Activated T-helper 1 cell treated with anti-CD3 and anti-CD28 coated beads, Interleukin-2, amount 50 U/mL, for 16 hours (primary cell): ENCODE results near the gene DNER.
"Not testable (repeated sequence)": the region's sequence is repeated elsewhere in the genome, so short reads cannot be mapped to it uniquely, and the experiment has no call there.

Experiments
- DNase-seq, 2 donors: peaks; one replicate each; pipeline ENCODE4 v3.0.0-alpha.2; 2020; ENCODE audit warnings: low read depth in 1 of 2, low spot score in 1 of 2

Gene DNER

GRCh38 chr2:229408356-229408755 is 306.0 kb downstream of the DNER start:
- DNase-seq, result no peak

GRCh38 chr2:229407170-229407569 is 307.2 kb downstream of the DNER start:
- DNase-seq, result no peak

- no peak for DNase-seq
Measured at GRCh38 chr2:229405796-229406195, 308.6 kb downstream of the DNER start.

GRCh38 chr2:229403296-229403695 is 311.1 kb downstream of the DNER start:
- DNase-seq, result no peak

GRCh38 chr2:229401171-229401865 is 313.0 kb downstream of the DNER start:
- DNase-seq, result no peak

GRCh38 chr2:229393926-229394325 is 320.4 kb downstream of the DNER start:
- DNase-seq, result no peak

- no peak for DNase-seq
Measured at GRCh38 chr2:229392196-229392595, 322.2 kb downstream of the DNER start.

- DNase-seq, result no peak
Measured at GRCh38 chr2:229388731-229389130, 325.6 kb downstream of the DNER start.

GRCh38 chr2:229387866-229388265 is 326.5 kb downstream of the DNER start:
- no peak for DNase-seq

- DNase-seq, result no peak
Measured at GRCh38 chr2:229380101-229380625, 334.2 kb downstream of the DNER start.

GRCh38 chr2:229378386-229378785 is 336.0 kb downstream of the DNER start:
- no peak for DNase-seq

- no peak for DNase-seq
Measured at GRCh38 chr2:229376866-229377265, 337.5 kb downstream of the DNER start.

GRCh38 chr2:229375251-229375650 is 339.1 kb downstream of the DNER start:
- no peak for DNase-seq

GRCh38 chr2:229373311-229373710 is 341.0 kb downstream of the DNER start:
- not testable (repeated sequence) for DNase-seq

- DNase-seq, result no peak
Measured at GRCh38 chr2:229372207-229372606, 342.1 kb downstream of the DNER start.

- no peak for DNase-seq
Measured at GRCh38 chr2:229371086-229371485, 343.3 kb downstream of the DNER start.

- no peak for DNase-seq
Measured at GRCh38 chr2:229370509-229370908, 343.8 kb downstream of the DNER start.

GRCh38 chr2:229363185-229363814 is 351.1 kb downstream of the DNER start:
- DNase-seq, result no peak

- DNase-seq, result no peak
Measured at GRCh38 chr2:229350883-229351282, 363.5 kb downstream of the DNER start.

- DNase-seq, result no peak
Measured at GRCh38 chr2:229350117-229350805, 364.1 kb downstream of the DNER start.

- no peak for DNase-seq
Measured at GRCh38 chr2:229348128-229348527, 366.2 kb downstream of the DNER start.
